Measurements from ENCODE around the gene ARID1B. TPM values are rescaled to one million over a fixed set of nuclear protein-coding genes. Genes with fewer than 3 reads are reported as not detected.

The ARID1B gene
- total RNA-seq, 2 experiments from 2014 or later: 36.9 to 38.9 TPM

DNA sequence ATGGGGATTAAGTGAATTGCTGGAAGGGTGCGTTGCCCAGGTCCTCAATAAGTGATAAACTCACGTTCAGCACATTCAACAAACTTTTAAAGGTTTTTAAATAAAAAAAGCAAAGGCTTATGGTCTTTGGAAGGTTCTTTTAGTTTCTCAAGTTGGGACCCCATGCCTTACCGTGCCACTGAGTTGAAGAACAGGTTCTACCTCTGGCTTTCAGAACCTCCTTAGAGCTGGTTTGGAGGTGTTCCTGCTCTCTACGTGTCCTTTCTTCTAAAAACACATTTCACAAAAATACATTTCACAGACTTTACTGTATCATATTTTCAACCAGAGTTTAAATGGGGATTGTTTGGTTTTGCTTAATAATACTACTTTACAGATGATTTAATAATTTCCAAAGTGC, 29.0 kb downstream of the ARID1B start:
- ATAC-seq: no peak
- H3K27ac Mint-ChIP-seq: no peak overlapping the region
- intact Hi-C loops (cut with micrococcal nuclease): no loop called here
- H3K36me3 Mint-ChIP-seq (ENCODE audit: low read depth): peaks cover 39% of the 10 kb centered on the region
- TF ChIP-seq, protein P1, sequence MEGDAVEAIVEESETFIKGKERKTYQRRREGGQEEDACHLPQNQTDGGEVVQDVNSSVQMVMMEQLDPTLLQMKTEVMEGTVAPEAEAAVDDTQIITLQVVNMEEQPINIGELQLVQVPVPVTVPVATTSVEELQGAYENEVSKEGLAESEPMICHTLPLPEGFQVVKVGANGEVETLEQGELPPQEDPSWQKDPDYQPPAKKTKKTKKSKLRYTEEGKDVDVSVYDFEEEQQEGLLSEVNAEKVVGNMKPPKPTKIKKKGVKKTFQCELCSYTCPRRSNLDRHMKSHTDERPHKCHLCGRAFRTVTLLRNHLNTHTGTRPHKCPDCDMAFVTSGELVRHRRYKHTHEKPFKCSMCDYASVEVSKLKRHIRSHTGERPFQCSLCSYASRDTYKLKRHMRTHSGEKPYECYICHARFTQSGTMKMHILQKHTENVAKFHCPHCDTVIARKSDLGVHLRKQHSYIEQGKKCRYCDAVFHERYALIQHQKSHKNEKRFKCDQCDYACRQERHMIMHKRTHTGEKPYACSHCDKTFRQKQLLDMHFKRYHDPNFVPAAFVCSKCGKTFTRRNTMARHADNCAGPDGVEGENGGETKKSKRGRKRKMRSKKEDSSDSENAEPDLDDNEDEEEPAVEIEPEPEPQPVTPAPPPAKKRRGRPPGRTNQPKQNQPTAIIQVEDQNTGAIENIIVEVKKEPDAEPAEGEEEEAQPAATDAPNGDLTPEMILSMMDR (IDR thresholded peaks at IDR 0.05): no peak
- CTCF ChIA-PET: interaction anchor here (1.3 to 1.6 kb wide), 2 partner anchors 15 to 19 kb away, joined by 4 read pairs; no protein-coding TSS in a partner anchor
- POLR2A ChIA-PET: interaction anchor here (1.0 to 1.3 kb wide), 2 partner anchors 28 to 32 kb away, joined by 3 to 4 read pairs; no protein-coding TSS in a partner anchor
- peaks cover 19% of the 10 kb centered on the region for H3K9me3 Mint-ChIP-seq
- H3K27me3 Mint-ChIP-seq: no peaks in the 10 kb centered on the region
- no peak for DNase-seq
- peaks cover 82% of the 10 kb centered on the region for H3K4me1 Mint-ChIP-seq (ENCODE audit: low read depth)
- no peak overlapping the region for H3K4me3 Mint-ChIP-seq

DNA sequence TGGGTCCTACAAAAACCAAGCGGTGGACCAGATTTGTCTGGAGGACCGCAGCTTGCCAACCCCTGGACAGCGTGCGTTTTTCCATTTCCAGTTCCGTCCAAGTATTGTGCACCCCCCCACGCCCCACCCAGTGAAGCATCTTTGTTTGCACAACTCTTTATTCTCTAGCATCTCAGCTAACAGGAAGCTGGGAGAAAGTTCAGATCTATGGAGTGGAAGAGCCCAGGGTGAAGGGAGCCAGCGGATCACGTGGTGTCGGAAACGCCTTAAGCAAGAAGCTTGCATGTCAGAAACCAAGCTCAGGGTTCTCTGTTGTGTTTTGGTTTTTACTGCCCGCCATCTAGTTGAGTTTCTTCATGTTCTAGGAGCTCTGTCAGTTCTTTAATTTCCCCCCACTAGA, 29.9 kb downstream of the ARID1B start:
- intact Hi-C loops (cut with micrococcal nuclease): no loop called here
- TF ChIP-seq, protein P1 (IDR thresholded peaks at IDR 0.05): no peak
- Mint-ChIP-seq H3K27ac (peak overlapping the region; percentile 58), H3K4me1 (ENCODE audit: low read depth) (peaks cover 85% of the 10 kb centered on the region), H3K36me3 (ENCODE audit: low read depth) (peaks cover 33% of the 10 kb centered on the region), H3K9me3 (peaks cover 19% of the 10 kb centered on the region), H3K27me3 (no peaks in the 10 kb centered on the region), H3K4me3 (no peak overlapping the region)
- ATAC-seq (no peak), DNase-seq (no peak)
- ChIA-PET CTCF (interaction anchor here (1.2 to 1.3 kb wide), 2 partner anchors 19 to 142 kb away, joined by 4 read pairs; no protein-coding TSS in a partner anchor), POLR2A (interaction anchor here (0.7 to 1.8 kb wide), 4 partner anchors 10 to 157 kb away, joined by 3 to 5 read pairs (median 3); no protein-coding TSS in a partner anchor)

DNA sequence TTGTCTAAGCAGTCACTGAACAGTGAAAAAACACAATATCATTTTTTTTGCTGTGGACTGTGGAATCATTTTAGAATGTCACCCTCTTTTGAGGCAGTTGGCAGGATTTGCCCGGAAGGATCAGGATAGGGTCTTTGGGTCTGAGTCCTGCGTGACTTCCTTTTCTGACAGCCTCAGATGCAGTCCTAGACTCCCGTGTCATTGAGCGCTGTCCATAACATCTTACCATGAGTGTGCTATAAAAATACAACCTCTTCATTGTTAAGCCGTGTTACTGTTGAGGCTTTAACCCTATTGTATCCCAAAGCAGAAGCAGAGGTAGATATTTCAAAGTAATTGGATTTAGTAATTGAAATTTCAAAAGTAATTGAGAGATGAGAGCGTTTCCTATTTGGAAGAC, 30.6 kb downstream of the ARID1B start:
- Mint-ChIP-seq H3K27me3 (no peaks in the 10 kb centered on the region), H3K4me3 (peak overlapping the region; percentile 9), H3K9me3 (peaks cover 19% of the 10 kb centered on the region), H3K27ac (peak overlapping the region; percentile 16), H3K36me3 (ENCODE audit: low read depth) (peaks cover 33% of the 10 kb centered on the region), H3K4me1 (ENCODE audit: low read depth) (peaks cover 85% of the 10 kb centered on the region)
- no peak for ATAC-seq
- DNase-seq: no peak
- intact Hi-C loops (cut with micrococcal nuclease): no loop called here
- CTCF ChIA-PET: interaction anchor here (1.2 kb wide), 1 partner anchor 141 kb away, joined by 4 read pairs; no protein-coding TSS in a partner anchor
- POLR2A ChIA-PET: interaction anchor here (0.7 to 1.8 kb wide), 2 partner anchors 11 to 156 kb away, joined by 3 to 5 read pairs; no protein-coding TSS in a partner anchor
- TF ChIP-seq, protein P1 (IDR thresholded peaks at IDR 0.05): no peak

DNA sequence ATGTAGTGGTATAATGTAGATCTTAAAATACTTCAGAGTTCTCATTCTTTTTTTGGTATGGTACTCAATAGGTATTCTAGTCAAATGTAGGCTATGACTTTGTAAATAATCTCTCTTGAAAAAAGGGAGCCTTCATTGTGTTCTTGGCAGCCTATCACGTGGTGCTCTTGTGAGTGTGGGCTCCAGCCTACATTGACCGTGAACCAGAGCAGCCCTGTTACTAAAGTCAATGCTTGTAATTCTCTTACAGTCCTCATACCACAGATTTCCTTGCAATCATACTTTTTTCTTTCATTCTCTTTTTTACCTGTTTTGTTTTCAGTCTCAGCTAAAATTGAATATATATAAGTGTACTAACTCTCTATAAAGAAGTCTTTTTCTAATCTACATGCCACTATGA, 31.1 kb downstream of the ARID1B start:
- peaks cover 19% of the 10 kb centered on the region for H3K9me3 Mint-ChIP-seq
- H3K36me3 Mint-ChIP-seq (ENCODE audit: low read depth): peaks cover 30% of the 10 kb centered on the region
- intact Hi-C loops (cut with micrococcal nuclease): no loop called here
- no peak for DNase-seq
- H3K27ac Mint-ChIP-seq: peak overlapping the region; percentile 12
- POLR2A ChIA-PET: interaction anchor here (1.8 kb wide), 1 partner anchor 12 kb away, joined by 5 read pairs; no protein-coding TSS in a partner anchor
- CTCF ChIA-PET: interaction anchor here (2.5 kb wide), 1 partner anchor 11 kb away, joined by 7 read pairs; no protein-coding TSS in a partner anchor
- H3K4me1 Mint-ChIP-seq (ENCODE audit: low read depth): peaks cover 80% of the 10 kb centered on the region
- no peak overlapping the region for H3K4me3 Mint-ChIP-seq
- H3K27me3 Mint-ChIP-seq: no peaks in the 10 kb centered on the region
- ATAC-seq: peak; percentile 42
- TF ChIP-seq, protein P1 (IDR thresholded peaks at IDR 0.05): no peak

DNA sequence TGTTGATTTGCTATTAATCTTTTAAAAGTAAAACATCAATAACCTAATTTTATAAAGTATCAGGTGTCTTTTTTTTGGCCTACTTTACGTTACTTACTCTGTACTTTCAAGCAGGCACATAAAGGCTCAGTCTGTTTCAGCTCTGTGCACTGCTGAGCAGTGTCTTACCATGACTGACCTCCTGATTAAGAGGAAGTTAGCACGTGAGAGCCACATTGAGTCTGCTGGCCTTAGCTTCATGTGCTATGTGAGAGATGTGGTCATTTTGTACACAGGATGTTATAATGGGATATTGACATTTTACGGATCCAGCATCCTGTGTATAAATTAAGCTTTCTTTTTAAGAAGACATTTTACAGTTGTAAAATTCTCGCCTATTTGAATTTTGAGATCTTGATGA, 31.9 kb downstream of the ARID1B start:
- ChIA-PET POLR2A (interaction anchor here (1.1 kb wide), 1 partner anchor 8 kb away, joined by 3 read pairs; no protein-coding TSS in a partner anchor), CTCF (interaction anchor here (2.5 kb wide), 1 partner anchor 11 kb away, joined by 7 read pairs; no protein-coding TSS in a partner anchor)
- peaks cover 11% of the 10 kb centered on the region for H3K9me3 Mint-ChIP-seq
- H3K27ac Mint-ChIP-seq: peak overlapping the region; percentile 25
- H3K27me3 Mint-ChIP-seq: no peaks in the 10 kb centered on the region
- peaks cover 79% of the 10 kb centered on the region for H3K4me1 Mint-ChIP-seq (ENCODE audit: low read depth)
- H3K36me3 Mint-ChIP-seq (ENCODE audit: low read depth): peaks cover 24% of the 10 kb centered on the region
- TF ChIP-seq, protein P1 (IDR thresholded peaks at IDR 0.05): no peak
- H3K4me3 Mint-ChIP-seq: peak overlapping the region; percentile 3
- ATAC-seq: peak; percentile 52
- DNase-seq: no peak
- intact Hi-C loops (cut with micrococcal nuclease): no loop called here

Data from activated CD8-positive, alpha-beta T cell treated with anti-CD3 and anti-CD28 coated beads for 36 hours (primary cell).